ENCODE measurements around the gene PREX1. TPM values are rescaled to one million over a fixed set of nuclear protein-coding genes. Genes with fewer than 3 reads are reported as not detected.

Gene PREX1
- total RNA-seq, 1 donor: 14.1 TPM

- peaks cover 18% of the 10 kb centered on the region for H3K4me1 ChIP-seq (ENCODE audit: insufficient read depth, low read length)
- H3K79me2 ChIP-seq (ENCODE audit: insufficient read depth, low read length): no peaks in the 10 kb centered on the region
- peaks cover 3% of the 10 kb centered on the region for H3K36me3 ChIP-seq (ENCODE audit: insufficient read depth, low read length)
- no peak for TF ChIP-seq CTCF (IDR thresholded peaks at IDR 0.05; ENCODE audit: extremely low read depth, low read depth, low read length)
- DNase-seq (ENCODE audit: insufficient read length, low spot score, missing footprints): no peak
- H3K27ac ChIP-seq (ENCODE audit: low read depth, low read length): no peak overlapping the region
- no peaks in the 10 kb centered on the region for H3K27me3 ChIP-seq (ENCODE audit: insufficient read depth, low read length)
- no peaks in the 10 kb centered on the region for H4K20me1 ChIP-seq (ENCODE audit: insufficient read depth, low read length)
- H3K9me3 ChIP-seq (ENCODE audit: low read depth, low read length): no peaks in the 10 kb centered on the region
- no peak overlapping the region for H2AFZ ChIP-seq (ENCODE audit: low read length)
- no peak overlapping the region for H3K4me2 ChIP-seq (ENCODE audit: insufficient read depth, low read length)
- H3K4me3 ChIP-seq (ENCODE audit: insufficient read depth, low read length): no peak overlapping the region
Observed at GRCh38 chr20:48679011-48679410, 148.8 kb downstream of the PREX1 start.

GRCh38 chr20:48678421-48678820 lies 149.4 kb downstream of the PREX1 start:
- H3K36me3 ChIP-seq (ENCODE audit: insufficient read depth, low read length): peaks cover 3% of the 10 kb centered on the region
- no peaks in the 10 kb centered on the region for H4K20me1 ChIP-seq (ENCODE audit: insufficient read depth, low read length)
- no peaks in the 10 kb centered on the region for H3K27me3 ChIP-seq (ENCODE audit: insufficient read depth, low read length)
- no peak for TF ChIP-seq CTCF (IDR thresholded peaks at IDR 0.05; ENCODE audit: extremely low read depth, low read depth, low read length)
- no peaks in the 10 kb centered on the region for H3K79me2 ChIP-seq (ENCODE audit: insufficient read depth, low read length)
- no peak overlapping the region for H2AFZ ChIP-seq (ENCODE audit: low read length)
- H3K9me3 ChIP-seq (ENCODE audit: low read depth, low read length): no peaks in the 10 kb centered on the region
- H3K27ac ChIP-seq (ENCODE audit: low read depth, low read length): no peak overlapping the region
- no peak overlapping the region for H3K4me3 ChIP-seq (ENCODE audit: insufficient read depth, low read length)
- peaks cover 18% of the 10 kb centered on the region for H3K4me1 ChIP-seq (ENCODE audit: insufficient read depth, low read length)
- no peak overlapping the region for H3K4me2 ChIP-seq (ENCODE audit: insufficient read depth, low read length)
- DNase-seq (ENCODE audit: insufficient read length, low spot score, missing footprints): no peak

- Histone ChIP-seq H3K27me3 (ENCODE audit: insufficient read depth, low read length) (no peaks in the 10 kb centered on the region), H3K9me3 (ENCODE audit: low read depth, low read length) (no peaks in the 10 kb centered on the region), H2AFZ (ENCODE audit: low read length) (no peak overlapping the region), H3K79me2 (ENCODE audit: insufficient read depth, low read length) (no peaks in the 10 kb centered on the region), H3K4me1 (ENCODE audit: insufficient read depth, low read length) (peaks cover 5% of the 10 kb centered on the region), H3K4me2 (ENCODE audit: insufficient read depth, low read length) (no peak overlapping the region), H3K36me3 (ENCODE audit: insufficient read depth, low read length) (peaks cover 3% of the 10 kb centered on the region), H4K20me1 (ENCODE audit: insufficient read depth, low read length) (no peaks in the 10 kb centered on the region), H3K27ac (ENCODE audit: low read depth, low read length) (no peak overlapping the region), H3K4me3 (ENCODE audit: insufficient read depth, low read length) (no peak overlapping the region)
- TF ChIP-seq CTCF (IDR thresholded peaks at IDR 0.05; ENCODE audit: extremely low read depth, low read depth, low read length): no peak
- DNase-seq (ENCODE audit: insufficient read length, low spot score, missing footprints): peak; percentile 78
Observed at GRCh38 chr20:48676795-48677460, 150.9 kb downstream of the PREX1 start.

- no peak for TF ChIP-seq CTCF (IDR thresholded peaks at IDR 0.05; ENCODE audit: extremely low read depth, low read depth, low read length)
- Histone ChIP-seq H3K4me2 (ENCODE audit: insufficient read depth, low read length) (no peak overlapping the region), H3K36me3 (ENCODE audit: insufficient read depth, low read length) (peaks cover 3% of the 10 kb centered on the region), H3K4me1 (ENCODE audit: insufficient read depth, low read length) (no peaks in the 10 kb centered on the region), H3K27ac (ENCODE audit: low read depth, low read length) (no peak overlapping the region), H2AFZ (ENCODE audit: low read length) (no peak overlapping the region), H3K4me3 (ENCODE audit: insufficient read depth, low read length) (no peak overlapping the region), H3K27me3 (ENCODE audit: insufficient read depth, low read length) (no peaks in the 10 kb centered on the region), H3K79me2 (ENCODE audit: insufficient read depth, low read length) (no peaks in the 10 kb centered on the region), H3K9me3 (ENCODE audit: low read depth, low read length) (no peaks in the 10 kb centered on the region), H4K20me1 (ENCODE audit: insufficient read depth, low read length) (no peaks in the 10 kb centered on the region)
- DNase-seq (ENCODE audit: insufficient read length, low spot score, missing footprints): peak; percentile 70
Observed at GRCh38 chr20:48676125-48676524, 151.7 kb downstream of the PREX1 start.

Data from osteoblast (primary cell).